Erythroblast (primary cell): Measurements from ENCODE around the gene SRGAP2.
"Not testable (repeated sequence)": the region's sequence is repeated elsewhere in the genome, so short reads cannot be mapped to it uniquely, and the experiment has no call there.

Source experiments
- GATA1 ChIP-seq: IDR thresholded peaks from 2 replicates; pipeline ENCODE4 v1.6.1; 2011; ENCODE audit warnings: low read depth, mild to moderate bottlenecking, control low read depth, low read length, moderate library complexity
- POLR2A ChIP-seq: IDR thresholded peaks from 2 replicates; pipeline ENCODE4 v1.6.1; 2011; ENCODE audit warnings: mild to moderate bottlenecking, low read length

DNA sequence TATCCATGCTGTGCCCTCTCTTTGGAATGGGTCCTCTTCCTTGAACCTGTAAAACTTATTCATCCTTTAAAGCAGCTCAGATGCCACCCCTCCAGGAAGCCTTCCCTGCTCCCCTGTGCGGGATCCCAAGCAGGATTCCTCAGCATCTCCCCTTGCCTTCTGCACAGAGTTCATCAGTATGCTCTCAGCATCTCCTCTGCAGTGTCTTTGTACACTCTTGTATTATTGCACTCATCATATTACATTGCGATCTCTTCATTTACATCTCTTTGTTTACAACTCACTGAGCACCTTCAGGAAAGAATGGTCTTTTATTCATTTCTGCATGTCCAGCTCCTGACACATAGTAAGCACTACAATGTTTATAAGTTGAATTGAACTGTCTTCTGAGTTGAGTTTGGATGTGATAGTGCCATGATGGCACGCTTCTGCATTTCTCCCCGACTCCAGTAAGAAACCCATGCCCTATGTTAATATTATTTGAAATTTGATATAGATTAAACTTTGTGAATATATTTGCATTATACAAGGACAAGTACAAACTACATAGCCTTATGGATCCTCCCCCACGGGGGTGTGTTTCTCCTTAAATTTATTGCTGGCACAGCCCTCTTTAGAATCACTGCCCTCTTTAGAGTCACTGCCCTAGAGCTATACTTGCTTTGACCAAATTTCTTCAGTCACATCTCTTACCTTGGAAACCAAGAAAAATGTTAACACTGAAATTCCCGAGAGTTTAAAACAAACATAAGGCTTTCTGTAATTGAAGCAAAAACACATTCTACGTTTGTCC is 12.5 kb downstream of the SRGAP2 start:
- TF ChIP-seq POLR2A, GATA1: not testable (repeated sequence)
